HEK293 (cell line): ENCODE results near the gene PTPN4.

ENCODE experiments used
- CTCF ChIA-PET: fragments of 350-600 bp; formaldehyde crosslinking; extraction: SDS; loops from one replicate; lab custom pipeline; 2021; ENCODE audit warnings: antibody characterized with exemption; lab: Yijun Ruan, JAX
- POLR2A ChIA-PET: fragments of 300-600 bp; formaldehyde crosslinking; extraction: SDS; loops from one replicate; lab custom pipeline; 2020; ENCODE audit warnings: antibody characterized with exemption, inconsistent platforms; lab: Yijun Ruan, JAX
- H3K27ac ChIP-seq: fragments of 200-500 bp; sonication (Bioruptor generic); 2 replicates; pipeline ENCODE4 v1.5.1; 2014; ENCODE audit warnings: low read depth, low read length, control low read depth, inconsistent platforms; ENCODE audit errors: extremely low read depth
- H3K36me3 ChIP-seq, 2 experiments: fragments of 200-500 bp in 1 of 2; sonication (Bioruptor generic) in 1 of 2; 1 replicate in 1 of 2; 2 replicates in 1 of 2; pipeline ENCODE4 v1.5.1; 2014 to 2017; ENCODE audit warnings: inconsistent platforms in 2 of 2, low read length in 2 of 2; ENCODE audit not compliant: control insufficient read depth in 2 of 2, insufficient read depth in 1 of 2
- H3K4me1 ChIP-seq: fragments of 200-500 bp; sonication (Bioruptor generic); 2 replicates; pipeline ENCODE4 v1.5.1; 2014; ENCODE audit warnings: mild to moderate bottlenecking, low read length, inconsistent platforms; ENCODE audit not compliant: control insufficient read depth, insufficient read depth
- H3K4me3 ChIP-seq: 2 replicates; pipeline ENCODE4 v1.5.1; 2011; ENCODE audit warnings: low read depth, mild to moderate bottlenecking, control low read depth, low read length, moderate library complexity
- H3K9me3 ChIP-seq: fragments of 200-500 bp; sonication (Bioruptor generic); 2 replicates; pipeline ENCODE4 v1.5.1; 2014; ENCODE audit warnings: low read depth, low read length, inconsistent platforms; ENCODE audit not compliant: control insufficient read depth, insufficient read depth
- EGR2 ChIP-seq: fragments of 450-650 bp; formaldehyde crosslinking; IDR thresholded peaks from 2 replicates; pipeline ENCODE4 v1.5.1; 2016; ENCODE audit warnings: low read depth, missing biosample characterization, missing genetic modification characterization
- GLIS1 ChIP-seq: fragments of 450-650 bp; formaldehyde crosslinking; IDR thresholded peaks from 2 replicates; pipeline ENCODE4 v1.5.1; 2016; ENCODE audit warnings: missing biosample characterization, missing genetic modification characterization
- GLIS2 ChIP-seq: fragments of 450-650 bp; formaldehyde crosslinking; IDR thresholded peaks from 2 replicates; pipeline ENCODE4 v1.5.1; 2016; ENCODE audit warnings: missing biosample characterization, missing genetic modification characterization
- MZF1 ChIP-seq: fragments of 450-650 bp; formaldehyde crosslinking; IDR thresholded peaks from 2 replicates; pipeline ENCODE4 v1.5.1; 2017; ENCODE audit warnings: missing biosample characterization, missing genetic modification characterization, borderline replicate concordance
- OSR2 ChIP-seq: fragments of 450-650 bp; formaldehyde crosslinking; IDR thresholded peaks from 2 replicates; pipeline ENCODE4 v1.5.1; 2016; ENCODE audit warnings: missing biosample characterization, missing genetic modification characterization
- PATZ1 ChIP-seq: fragments of 450-650 bp; formaldehyde crosslinking; IDR thresholded peaks from 2 replicates; pipeline ENCODE4 v1.5.1; 2016; ENCODE audit warnings: missing biosample characterization, missing genetic modification characterization
- TCF7L2 ChIP-seq: IDR thresholded peaks from 2 replicates; pipeline ENCODE4 v1.6.1; 2011; ENCODE audit warnings: low read depth, mild to moderate bottlenecking, inconsistent platforms, low read length, moderate library complexity, borderline replicate concordance
- TRIM28 ChIP-seq: IDR thresholded peaks from 2 replicates; pipeline ENCODE4 v1.6.1; 2011; ENCODE audit warnings: low read length, control low read depth, borderline replicate concordance
- ZBTB17 ChIP-seq: fragments of 450-650 bp; formaldehyde crosslinking; IDR thresholded peaks from 2 replicates; pipeline ENCODE4 v1.5.1; 2016; ENCODE audit warnings: missing biosample characterization, missing genetic modification characterization
- ZFHX2 ChIP-seq: fragments of 450-650 bp; formaldehyde crosslinking; conservative IDR thresholded peaks from 2 replicates; pipeline ENCODE4 v1.5.1; 2016; ENCODE audit warnings: missing biosample characterization, missing genetic modification characterization
- ZFP37 ChIP-seq: fragments of 450-650 bp; formaldehyde crosslinking; IDR thresholded peaks from 2 replicates; pipeline ENCODE4 v1.5.1; 2016; ENCODE audit warnings: missing biosample characterization, missing genetic modification characterization
- ZNF138 ChIP-seq: fragments of 450-650 bp; formaldehyde crosslinking; IDR thresholded peaks from 2 replicates; pipeline ENCODE4 v1.5.1; 2016; ENCODE audit warnings: missing biosample characterization, missing genetic modification characterization, borderline replicate concordance
- ZNF140 ChIP-seq: fragments of 450-650 bp; formaldehyde crosslinking; IDR thresholded peaks from 2 replicates; pipeline ENCODE4 v1.5.1; 2016; ENCODE audit warnings: missing biosample characterization, missing genetic modification characterization
- ZNF221 ChIP-seq: fragments of 450-650 bp; formaldehyde crosslinking; IDR thresholded peaks from 2 replicates; pipeline ENCODE4 v1.5.1; 2017; ENCODE audit warnings: missing biosample characterization, missing genetic modification characterization, borderline replicate concordance
- ZNF24 ChIP-seq: fragments of 450-650 bp; formaldehyde crosslinking; IDR thresholded peaks from 2 replicates; pipeline ENCODE4 v1.5.1; 2016; ENCODE audit warnings: missing biosample characterization, missing genetic modification characterization
- ZNF335 ChIP-seq: fragments of 450-650 bp; formaldehyde crosslinking; conservative IDR thresholded peaks from 2 replicates; pipeline ENCODE4 v1.5.1; 2016; ENCODE audit warnings: missing biosample characterization, missing genetic modification characterization
- ZNF473 ChIP-seq: fragments of 450-650 bp; formaldehyde crosslinking; IDR thresholded peaks from 2 replicates; pipeline ENCODE4 v1.5.1; 2017; ENCODE audit warnings: missing biosample characterization, missing genetic modification characterization
- ZNF624 ChIP-seq: fragments of 450-650 bp; formaldehyde crosslinking; IDR thresholded peaks from 2 replicates; pipeline ENCODE4 v1.5.1; 2017; ENCODE audit warnings: missing biosample characterization, missing genetic modification characterization
- ZSCAN23 ChIP-seq: fragments of 450-650 bp; formaldehyde crosslinking; IDR thresholded peaks from 2 replicates; pipeline ENCODE4 v1.5.1; 2016; ENCODE audit warnings: missing biosample characterization, missing genetic modification characterization
- ZSCAN5A ChIP-seq: fragments of 450-650 bp; formaldehyde crosslinking; IDR thresholded peaks from 2 replicates; pipeline ENCODE4 v1.5.1; 2016; ENCODE audit warnings: missing biosample characterization, missing genetic modification characterization
- TF ChIP-seq, protein P1 (sequence below): fragments of 450-650 bp; formaldehyde crosslinking; IDR thresholded peaks from 2 replicates; pipeline ENCODE4 v1.5.1; 2017; ENCODE audit warnings: missing biosample characterization, missing genetic modification characterization
- TF ChIP-seq, protein P2 (sequence below): fragments of 450-650 bp; formaldehyde crosslinking; IDR thresholded peaks from 2 replicates; pipeline ENCODE4 v1.5.1; 2016; ENCODE audit warnings: missing biosample characterization, missing genetic modification characterization
- TF ChIP-seq, protein P3 (sequence below): IDR thresholded peaks from 2 replicates; pipeline ENCODE4 v1.6.1; 2011; ENCODE audit warnings: mild to moderate bottlenecking, low read depth, low read length, borderline replicate concordance

The PTPN4 gene

GRCh38 chr2:119856469-119856901 lies 96.8 kb downstream of the PTPN4 start (continued):
- TF ChIP-seq, protein P1, sequence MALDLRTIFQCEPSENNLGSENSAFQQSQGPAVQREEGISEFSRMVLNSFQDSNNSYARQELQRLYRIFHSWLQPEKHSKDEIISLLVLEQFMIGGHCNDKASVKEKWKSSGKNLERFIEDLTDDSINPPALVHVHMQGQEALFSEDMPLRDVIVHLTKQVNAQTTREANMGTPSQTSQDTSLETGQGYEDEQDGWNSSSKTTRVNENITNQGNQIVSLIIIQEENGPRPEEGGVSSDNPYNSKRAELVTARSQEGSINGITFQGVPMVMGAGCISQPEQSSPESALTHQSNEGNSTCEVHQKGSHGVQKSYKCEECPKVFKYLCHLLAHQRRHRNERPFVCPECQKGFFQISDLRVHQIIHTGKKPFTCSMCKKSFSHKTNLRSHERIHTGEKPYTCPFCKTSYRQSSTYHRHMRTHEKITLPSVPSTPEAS (tag by site-specific recombination) = no peak
- TF ChIP-seq EGR2 (tag by site-specific recombination) (no peak), ZNF140 (no peak), ZNF24 (tag by site-specific recombination) (no peak), ZNF473 (tag by site-specific recombination) (no peak), OSR2 (peak; percentile 46; the same call in 1 of the 2 replicates), ZSCAN23 (tag by site-specific recombination) (no peak), TRIM28 (0 out of 2 replicates have a peak, but pooled peaks have one; percentile 41), ZNF138 (no peak), TCF7L2 (no peak)
- TF ChIP-seq, protein P2, sequence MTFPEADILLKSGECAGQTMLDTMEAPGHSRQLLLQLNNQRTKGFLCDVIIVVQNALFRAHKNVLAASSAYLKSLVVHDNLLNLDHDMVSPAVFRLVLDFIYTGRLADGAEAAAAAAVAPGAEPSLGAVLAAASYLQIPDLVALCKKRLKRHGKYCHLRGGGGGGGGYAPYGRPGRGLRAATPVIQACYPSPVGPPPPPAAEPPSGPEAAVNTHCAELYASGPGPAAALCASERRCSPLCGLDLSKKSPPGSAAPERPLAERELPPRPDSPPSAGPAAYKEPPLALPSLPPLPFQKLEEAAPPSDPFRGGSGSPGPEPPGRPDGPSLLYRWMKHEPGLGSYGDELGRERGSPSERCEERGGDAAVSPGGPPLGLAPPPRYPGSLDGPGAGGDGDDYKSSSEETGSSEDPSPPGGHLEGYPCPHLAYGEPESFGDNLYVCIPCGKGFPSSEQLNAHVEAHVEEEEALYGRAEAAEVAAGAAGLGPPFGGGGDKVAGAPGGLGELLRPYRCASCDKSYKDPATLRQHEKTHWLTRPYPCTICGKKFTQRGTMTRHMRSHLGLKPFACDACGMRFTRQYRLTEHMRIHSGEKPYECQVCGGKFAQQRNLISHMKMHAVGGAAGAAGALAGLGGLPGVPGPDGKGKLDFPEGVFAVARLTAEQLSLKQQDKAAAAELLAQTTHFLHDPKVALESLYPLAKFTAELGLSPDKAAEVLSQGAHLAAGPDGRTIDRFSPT (tag by site-specific recombination) = no peak
- TF ChIP-seq, all 188 proteins: peak for 4

- ChIA-PET CTCF (interaction anchor here (0.7 kb wide), 1 partner anchor 9 kb away, joined by 3 read pairs; no protein-coding TSS in a partner anchor), POLR2A (no interaction called here)
- TF ChIP-seq, protein P3, sequence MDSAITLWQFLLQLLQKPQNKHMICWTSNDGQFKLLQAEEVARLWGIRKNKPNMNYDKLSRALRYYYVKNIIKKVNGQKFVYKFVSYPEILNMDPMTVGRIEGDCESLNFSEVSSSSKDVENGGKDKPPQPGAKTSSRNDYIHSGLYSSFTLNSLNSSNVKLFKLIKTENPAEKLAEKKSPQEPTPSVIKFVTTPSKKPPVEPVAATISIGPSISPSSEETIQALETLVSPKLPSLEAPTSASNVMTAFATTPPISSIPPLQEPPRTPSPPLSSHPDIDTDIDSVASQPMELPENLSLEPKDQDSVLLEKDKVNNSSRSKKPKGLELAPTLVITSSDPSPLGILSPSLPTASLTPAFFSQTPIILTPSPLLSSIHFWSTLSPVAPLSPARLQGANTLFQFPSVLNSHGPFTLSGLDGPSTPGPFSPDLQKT = no peak
- TF ChIP-seq ZNF335 (tag by site-specific recombination) = no peak
- peak; percentile 53 for TF ChIP-seq GLIS1 (tag by site-specific recombination)
- TF ChIP-seq MZF1 (tag by site-specific recombination) = 0 out of 2 replicates have a peak, but pooled peaks have one; percentile 54
- TF ChIP-seq ZNF624 (tag by site-specific recombination) = no peak
- peak; percentile 74 for TF ChIP-seq ZBTB17 (tag by site-specific recombination)
- peaks cover 6% of the 10 kb centered on the region for H3K4me1 ChIP-seq
- H3K36me3 ChIP-seq = no peaks in the 10 kb centered on the region
- H3K9me3 ChIP-seq = no peaks in the 10 kb centered on the region
- H3K4me3 ChIP-seq = no peak overlapping the region
- H3K27ac ChIP-seq = no peak overlapping the region
Measured at GRCh38 chr2:119857742-119858141, 98.0 kb downstream of the PTPN4 start.

GRCh38 chr2:119859528-119859927 lies 99.8 kb downstream of the PTPN4 start:
- no peak overlapping the region for H3K27ac ChIP-seq
- POLR2A ChIA-PET = no interaction called here
- no peak overlapping the region for H3K4me3 ChIP-seq
- CTCF ChIA-PET = no interaction called here
- H3K9me3 ChIP-seq = no peaks in the 10 kb centered on the region
- H3K36me3 ChIP-seq = no peaks in the 10 kb centered on the region
- no peak for TF ChIP-seq GLIS2 (tag by site-specific recombination)
- TF ChIP-seq ZNF221 (tag by site-specific recombination) = no peak
- TF ChIP-seq EGR2 (tag by site-specific recombination) = no peak
- no peak for TF ChIP-seq ZSCAN5A (tag by site-specific recombination)
- TF ChIP-seq, protein P1 (tag by site-specific recombination) = no peak
- no peak for TF ChIP-seq PATZ1
- TF ChIP-seq ZFHX2 (tag by site-specific recombination) = no peak
- TF ChIP-seq ZFP37 = no peak
- TF ChIP-seq, all 188 proteins: peak for 0
- H3K4me1 ChIP-seq = peaks cover 6% of the 10 kb centered on the region
